HUES6 (cell line): ENCODE measurements around the gene HOXC9.

Experiments
- H3K27ac ChIP-seq: 2 replicates; pipeline ENCODE4 v1.7.0; 2013; ENCODE audit warnings: low read depth, mild to moderate bottlenecking, low read length, inconsistent platforms
- H3K27me3 ChIP-seq: 2 replicates; pipeline ENCODE4 v1.6.1; 2013; ENCODE audit warnings: low read length; ENCODE audit not compliant: control insufficient read depth, insufficient read depth
- H3K36me3 ChIP-seq: 2 replicates; pipeline ENCODE4 v1.6.1; 2013; ENCODE audit warnings: low read length; ENCODE audit not compliant: control insufficient read depth, insufficient read depth
- H3K4me1 ChIP-seq: 2 replicates; pipeline ENCODE4 v1.6.1; 2013; ENCODE audit warnings: low read length; ENCODE audit not compliant: control insufficient read depth, insufficient read depth
- H3K4me3 ChIP-seq: 2 replicates; pipeline ENCODE4 v1.5.1; 2013; ENCODE audit warnings: low read depth, low read length
- H3K9ac ChIP-seq: one replicate; pipeline ENCODE4 v1.6.1; 2013; ENCODE audit warnings: mild to moderate bottlenecking, low read length
- H3K9me3 ChIP-seq: 2 replicates; pipeline ENCODE4 v1.6.1; 2013; ENCODE audit warnings: low read depth, low read length; ENCODE audit not compliant: control insufficient read depth, insufficient read depth

HOXC9 gene

DNA sequence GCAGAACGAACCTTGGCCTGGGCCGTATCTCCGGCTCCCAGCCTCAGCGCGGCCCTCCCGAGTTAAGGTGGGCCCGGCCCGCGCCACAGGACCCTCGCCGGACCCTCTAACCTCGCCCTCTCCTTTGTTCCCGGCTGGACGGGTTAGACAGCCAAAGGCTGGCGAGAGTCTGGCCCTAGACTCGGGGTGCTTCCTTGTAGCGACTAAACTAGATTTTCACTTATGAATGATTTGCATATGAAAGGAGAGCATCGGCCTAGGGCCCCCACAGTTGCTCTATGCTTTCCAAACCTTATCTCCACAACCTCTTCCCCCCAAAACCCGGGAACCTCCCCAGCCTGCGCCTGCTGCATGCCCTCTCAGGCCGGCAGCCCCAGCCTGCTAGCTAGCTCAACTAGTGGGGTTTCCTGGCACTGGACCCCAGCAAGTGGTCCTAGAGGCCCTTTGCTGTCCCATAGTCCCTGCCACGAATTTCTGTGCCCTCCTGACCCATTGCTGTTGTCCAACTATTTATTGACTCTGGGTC, 34.9 kb downstream of the HOXC9 start:
- H3K9ac ChIP-seq = peak overlapping the region; percentile 65
- no peaks in the 10 kb centered on the region for H3K9me3 ChIP-seq
- peak overlapping the region; percentile 7; the same call in 1 of the 2 replicates for H3K4me3 ChIP-seq
- peaks cover 22% of the 10 kb centered on the region for H3K4me1 ChIP-seq
- H3K27me3 ChIP-seq = peaks cover 100% of the 10 kb centered on the region
- H3K36me3 ChIP-seq = no peaks in the 10 kb centered on the region
- no peak overlapping the region for H3K27ac ChIP-seq

GRCh38 chr12:54035568-54036264, 35.8 kb downstream of the HOXC9 start:
- peak overlapping the region; percentile 65 for H3K9ac ChIP-seq
- no peak overlapping the region for H3K4me3 ChIP-seq
- H3K27ac ChIP-seq = no peak overlapping the region
- H3K27me3 ChIP-seq = peaks cover 100% of the 10 kb centered on the region
- no peaks in the 10 kb centered on the region for H3K36me3 ChIP-seq
- peaks cover 21% of the 10 kb centered on the region for H3K4me1 ChIP-seq
- H3K9me3 ChIP-seq = no peaks in the 10 kb centered on the region

- Histone ChIP-seq H3K27ac (no peak overlapping the region), H3K4me3 (peak overlapping the region; percentile 21; the same call in 1 of the 2 replicates), H3K36me3 (no peaks in the 10 kb centered on the region), H3K4me1 (peaks cover 11% of the 10 kb centered on the region), H3K9me3 (no peaks in the 10 kb centered on the region), H3K9ac (peak overlapping the region; percentile 71), H3K27me3 (peaks cover 100% of the 10 kb centered on the region)
These were observed 36.8 kb downstream of the HOXC9 start for GRCh38 chr12:54036620-54037359.

DNA sequence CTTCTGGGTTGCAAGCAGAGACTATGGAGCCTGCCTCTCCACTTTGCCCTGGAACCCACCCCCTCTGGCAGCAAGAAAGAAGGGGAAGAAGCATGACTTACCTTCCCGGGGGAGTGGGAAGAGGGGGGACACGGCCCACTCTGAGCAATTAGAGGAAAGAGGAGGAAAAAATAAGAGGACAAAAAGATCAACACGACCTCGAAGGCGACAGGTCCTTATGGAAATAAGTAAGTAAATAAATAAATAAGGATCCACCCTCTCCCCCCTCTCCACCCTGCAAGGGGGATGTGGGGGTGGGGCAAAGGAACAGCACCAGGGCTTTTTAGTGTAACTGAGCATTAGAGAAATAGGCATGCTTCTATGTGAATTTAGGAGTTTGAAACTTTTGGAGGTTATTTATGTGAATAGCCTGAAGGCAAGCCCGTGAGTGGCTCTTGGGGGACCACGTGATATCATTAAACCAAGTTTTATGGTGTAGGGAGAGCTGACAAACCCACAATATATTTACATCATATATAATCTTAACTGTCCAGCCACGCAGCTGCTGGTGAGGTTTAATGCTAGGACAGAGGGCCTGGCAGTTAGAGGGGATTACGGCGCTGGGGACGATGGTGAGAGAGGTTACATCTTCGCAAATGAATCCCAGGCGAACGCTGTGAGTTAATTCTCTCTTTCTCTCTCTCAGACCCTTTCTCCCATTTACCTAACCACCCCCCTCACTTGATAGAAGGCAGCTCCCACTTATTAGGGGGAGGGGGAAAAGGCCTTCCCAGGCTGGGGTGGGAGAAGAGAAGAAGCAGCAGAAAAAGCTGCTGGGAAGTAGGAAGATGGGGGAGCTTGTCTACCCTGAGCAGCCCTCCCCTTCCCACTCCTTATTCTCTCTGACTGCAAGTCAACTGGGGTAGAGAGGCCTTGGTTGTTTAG, 37.7 kb downstream of the HOXC9 start:
- Histone ChIP-seq H3K4me1 (peaks cover 9% of the 10 kb centered on the region), H3K27ac (no peak overlapping the region), H3K4me3 (peak overlapping the region; percentile 25; the same call in 1 of the 2 replicates), H3K27me3 (peaks cover 100% of the 10 kb centered on the region), H3K36me3 (no peaks in the 10 kb centered on the region), H3K9ac (peak overlapping the region; percentile 71), H3K9me3 (no peaks in the 10 kb centered on the region)

GRCh38 chr12:54038284-54038870, 38.4 kb downstream of the HOXC9 start:
- peaks cover 100% of the 10 kb centered on the region for H3K27me3 ChIP-seq
- no peaks in the 10 kb centered on the region for H3K9me3 ChIP-seq
- H3K27ac ChIP-seq = no peak overlapping the region
- H3K4me3 ChIP-seq = peak overlapping the region; percentile 25; the same call in 1 of the 2 replicates
- H3K4me1 ChIP-seq = peaks cover 2% of the 10 kb centered on the region
- H3K36me3 ChIP-seq = no peaks in the 10 kb centered on the region
- H3K9ac ChIP-seq = peak overlapping the region; percentile 71

DNA sequence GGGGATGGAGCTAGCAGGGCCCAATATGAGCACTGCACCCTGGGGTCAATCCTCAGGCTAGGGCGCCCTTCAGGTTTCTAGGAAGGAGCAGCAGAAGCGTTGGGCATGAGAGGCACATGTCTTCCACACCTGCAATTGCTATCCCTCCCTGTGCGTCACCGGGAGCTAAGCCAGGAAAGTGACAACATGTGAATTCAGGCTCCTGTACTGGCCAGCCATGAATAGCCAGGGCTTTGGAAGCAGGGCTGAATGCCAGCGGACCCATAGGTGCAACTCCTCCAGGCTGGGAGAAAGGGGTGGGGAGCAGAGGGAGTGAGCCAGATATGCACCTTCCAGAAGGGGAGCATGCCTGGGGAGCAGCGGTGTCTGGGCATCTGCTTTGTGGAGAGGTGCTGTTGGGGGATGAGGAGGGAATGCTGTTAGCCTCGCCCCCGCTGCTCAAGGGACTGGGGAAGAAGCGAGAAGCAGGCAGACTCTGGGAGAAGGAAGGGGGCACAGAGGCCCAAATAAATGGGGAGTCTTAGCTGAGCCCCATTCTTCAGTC, 39.0 kb downstream of the HOXC9 start:
- no peaks in the 10 kb centered on the region for H3K9me3 ChIP-seq

GRCh38 chr12:54039417-54040147, 39.6 kb downstream of the HOXC9 start:
- peak overlapping the region; percentile 25; the same call in 1 of the 2 replicates for H3K4me3 ChIP-seq
- H3K9ac ChIP-seq = peak overlapping the region; percentile 71
- H3K27me3 ChIP-seq = peaks cover 100% of the 10 kb centered on the region
- H3K9me3 ChIP-seq = no peaks in the 10 kb centered on the region
- H3K36me3 ChIP-seq = no peaks in the 10 kb centered on the region
- H3K27ac ChIP-seq = no peak overlapping the region
- H3K4me1 ChIP-seq = no peaks in the 10 kb centered on the region; the same call in none of the 2 replicates

More for the DNA sequence above, 39.0 kb downstream of the HOXC9 start:
- Histone ChIP-seq H3K9ac (peak overlapping the region; percentile 71), H3K36me3 (no peaks in the 10 kb centered on the region), H3K27ac (no peak overlapping the region), H3K4me3 (peak overlapping the region; percentile 25; the same call in 1 of the 2 replicates), H3K27me3 (peaks cover 100% of the 10 kb centered on the region), H3K4me1 (no peaks in the 10 kb centered on the region; the same call in none of the 2 replicates)

DNA sequence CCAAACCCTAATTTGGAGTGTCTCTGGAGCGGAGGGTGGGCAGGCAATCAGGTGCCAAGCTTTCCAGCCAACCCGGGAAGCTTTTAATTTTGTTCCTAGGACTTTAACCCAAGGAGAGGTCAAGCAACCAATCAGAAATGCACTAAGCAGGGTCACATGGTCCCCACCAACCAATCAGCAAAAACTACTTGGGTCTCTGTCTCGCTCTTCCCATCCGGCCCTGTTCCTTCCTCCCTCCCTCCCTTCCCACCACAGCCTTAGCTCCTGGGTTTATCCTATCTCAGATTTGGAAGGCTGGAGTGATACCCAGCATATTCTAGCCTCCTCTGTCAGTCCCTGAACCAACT, 40.2 kb downstream of the HOXC9 start:
- no peak overlapping the region; the same call in 1 of the 2 replicates for H3K4me3 ChIP-seq
- no peaks in the 10 kb centered on the region; the same call in 1 of the 2 replicates for H3K4me1 ChIP-seq

GRCh38 chr12:54040648-54041047, 40.7 kb downstream of the HOXC9 start:
- Histone ChIP-seq H3K9me3 (no peaks in the 10 kb centered on the region), H3K27me3 (peaks cover 100% of the 10 kb centered on the region), H3K4me3 (no peak overlapping the region), H3K36me3 (no peaks in the 10 kb centered on the region), H3K27ac (no peak overlapping the region), H3K9ac (peak overlapping the region; percentile 48), H3K4me1 (no peaks in the 10 kb centered on the region; the same call in 1 of the 2 replicates)

More for the DNA sequence above, 40.2 kb downstream of the HOXC9 start:
- H3K27me3 ChIP-seq = peaks cover 100% of the 10 kb centered on the region
- H3K9me3 ChIP-seq = no peaks in the 10 kb centered on the region
- H3K9ac ChIP-seq = peak overlapping the region; percentile 48
- H3K27ac ChIP-seq = no peak overlapping the region
- no peaks in the 10 kb centered on the region for H3K36me3 ChIP-seq
